HG02981 (cell line): ENCODE measurements around the gene KLC3.
"Not testable (repeated sequence)": the region's sequence is repeated elsewhere in the genome, so short reads cannot be mapped to it uniquely, and the experiment has no call there.

Experiments
- ATAC-seq: cut with Tn5 transposase; IDR thresholded peaks from one replicate; pipeline ENCODE4 v1.9.1; 2021; ENCODE audit warnings: mild to moderate bottlenecking, moderate library complexity; ENCODE audit not compliant: unreplicated experiment

The KLC3 gene

GRCh38 chr19:45315304-45315703 is 25.2 kb upstream of the KLC3 start:
- no peak for ATAC-seq

GRCh38 chr19:45320997-45321775 is 19.4 kb upstream of the KLC3 start:
- ATAC-seq = no peak

DNA sequence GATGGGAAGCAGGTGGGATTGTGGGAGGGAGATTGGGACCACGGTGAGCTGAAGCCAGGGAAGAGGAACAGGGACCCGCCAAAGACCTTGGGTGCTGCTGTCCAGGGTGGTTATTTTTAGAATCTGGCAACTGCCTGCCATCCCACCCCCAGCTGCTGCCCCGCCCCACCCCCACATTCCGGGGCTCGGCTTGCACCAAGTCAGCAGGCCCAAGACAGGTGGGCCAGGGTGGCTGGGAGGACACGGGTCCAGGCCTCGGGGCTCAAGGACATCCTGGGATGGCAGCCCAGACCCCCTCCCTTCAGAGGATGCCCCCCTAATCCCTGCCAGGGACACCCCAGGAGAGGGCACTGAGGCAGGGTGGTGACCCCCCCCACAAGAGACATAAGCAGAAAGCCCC is 18.7 kb upstream of the KLC3 start:
- no peak for ATAC-seq

- ATAC-seq = no peak
Observed at GRCh38 chr19:45322311-45322710, 18.2 kb upstream of the KLC3 start.

- ATAC-seq = no peak
Observed at GRCh38 chr19:45322744-45323281, 17.7 kb upstream of the KLC3 start, which contains the start of gene CKM. CKM (minus strand) TSS chr19:45322875; CDS start chr19:45319713, 3,162 bp downstream.

DNA sequence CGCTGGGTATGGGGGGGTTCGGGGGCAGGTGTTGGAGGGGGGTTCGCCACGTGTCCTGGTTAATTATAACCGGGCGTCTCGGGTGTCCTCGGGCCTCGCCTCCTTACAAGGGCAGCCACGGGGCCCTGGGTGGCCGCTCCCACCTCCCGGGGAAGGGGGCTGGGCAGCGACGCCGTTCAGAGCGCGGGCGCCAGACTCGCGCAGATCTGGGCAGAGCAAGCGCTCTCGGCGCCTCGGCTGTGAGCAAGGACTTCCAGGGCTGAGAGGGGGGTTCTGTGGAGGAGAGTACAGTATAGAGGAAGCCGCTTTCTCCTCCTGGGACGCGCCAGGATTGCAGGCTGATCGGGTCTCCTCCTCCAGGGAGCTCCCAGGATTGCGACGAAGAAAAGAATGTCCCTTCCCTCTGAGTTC is 16.9 kb upstream of the KLC3 start:
- no peak for ATAC-seq

- no peak for ATAC-seq
Observed at GRCh38 chr19:45324349-45324907, 16.1 kb upstream of the KLC3 start.

DNA sequence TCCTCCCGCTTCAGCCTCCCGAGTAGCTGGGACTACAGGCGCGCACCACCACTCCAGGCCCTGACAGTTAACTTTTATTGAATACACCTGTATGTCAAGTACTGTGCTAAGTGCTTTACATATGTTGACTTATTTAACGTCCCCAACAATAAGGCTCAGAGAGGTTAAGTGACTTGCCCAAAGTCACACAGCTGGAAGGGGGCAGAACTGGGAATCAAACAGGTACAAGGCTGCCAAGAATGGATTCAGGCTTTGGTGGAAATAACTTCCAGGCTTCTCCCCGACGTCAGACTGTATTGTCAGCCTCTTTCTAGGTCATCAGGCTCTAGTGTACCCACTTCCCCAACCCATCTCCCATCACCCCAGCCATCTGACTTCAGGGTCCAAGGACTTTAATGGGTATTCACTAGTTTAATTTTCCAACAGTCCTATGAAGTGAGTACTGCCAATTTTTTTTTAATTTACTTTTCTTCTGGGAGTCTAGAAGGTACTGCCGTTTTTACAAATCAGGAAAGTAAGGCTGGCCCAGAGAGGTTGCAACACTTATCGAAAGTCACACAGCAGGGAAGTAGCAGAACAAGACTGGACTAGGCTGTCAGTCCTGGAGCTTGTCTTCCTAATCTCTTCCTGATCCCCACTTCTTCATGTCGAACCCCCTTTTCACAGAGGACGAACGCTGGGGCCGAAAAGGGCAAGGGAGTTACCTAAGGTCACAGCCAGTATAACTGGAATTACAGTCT is 13.0 kb upstream of the KLC3 start:
- ATAC-seq = no peak

DNA sequence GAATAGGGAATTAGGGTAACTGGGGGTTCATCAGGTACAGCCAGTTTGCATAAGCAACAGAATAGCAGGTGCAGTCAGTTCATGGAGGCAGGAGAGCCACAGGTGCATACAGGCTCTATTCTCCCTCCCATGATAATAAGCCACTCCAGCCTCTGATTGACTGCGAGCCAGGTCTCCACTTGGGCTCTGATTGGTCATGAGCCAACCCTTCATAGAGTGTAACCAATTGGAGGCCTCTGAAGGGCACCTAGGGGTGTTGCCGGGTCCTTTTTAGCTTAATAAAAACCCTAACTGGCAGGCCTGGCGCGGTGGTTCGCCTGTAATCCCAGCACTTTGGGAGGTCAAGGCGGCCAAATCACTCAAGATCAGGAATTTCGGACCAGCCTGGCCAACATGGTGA is 9.1 kb upstream of the KLC3 start:
- ATAC-seq = no peak

- no peak for ATAC-seq
Observed at GRCh38 chr19:45333609-45334303, 6.8 kb upstream of the KLC3 start.

DNA sequence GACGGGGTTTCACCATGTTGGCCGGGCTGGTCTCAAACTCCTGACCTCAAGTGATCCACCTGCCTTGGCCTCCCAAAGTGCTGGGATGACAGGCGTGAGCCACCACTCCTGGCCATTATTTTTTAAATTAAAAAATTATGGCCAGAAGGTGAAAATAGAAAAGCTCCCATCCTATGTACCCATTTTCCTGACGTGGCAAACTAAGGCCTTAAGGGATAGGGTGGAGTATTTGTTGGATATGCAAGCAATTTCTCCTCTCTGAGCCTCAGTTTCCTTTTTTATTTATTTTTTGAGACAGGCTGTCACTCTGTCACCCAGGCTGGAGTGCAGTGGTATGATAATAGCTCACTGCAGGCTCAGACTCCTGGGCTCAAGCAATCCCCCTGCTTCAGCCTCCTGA is 5.7 kb upstream of the KLC3 start:
- not testable (repeated sequence) for ATAC-seq

- no peak for ATAC-seq
Observed at GRCh38 chr19:45336696-45337251, 3.8 kb upstream of the KLC3 start.

GRCh38 chr19:45339629-45340028 is 921 bp upstream of the KLC3 start:
- no peak for ATAC-seq

- ATAC-seq = no peak
Observed at GRCh38 chr19:45340899-45341453, 426 bp downstream of the KLC3 start.

- ATAC-seq = no peak
Observed at GRCh38 chr19:45342911-45343310, 2.4 kb downstream of the KLC3 start.

GRCh38 chr19:45344621-45345505 is 4.3 kb downstream of the KLC3 start:
- no peak for ATAC-seq

- ATAC-seq = no peak
Observed at GRCh38 chr19:45345506-45345860, 4.9 kb downstream of the KLC3 start.

GRCh38 chr19:45346449-45346848 is 5.9 kb downstream of the KLC3 start:
- no peak for ATAC-seq

GRCh38 chr19:45347570-45348366 is 7.2 kb downstream of the KLC3 start:
- ATAC-seq = no peak
